Measurements from ENCODE around the gene PLB1.

- no peak for TF ChIP-seq CTCF (IDR thresholded peaks at IDR 0.05; ENCODE audit: poor library complexity)
- no peak for TF ChIP-seq EZH2phosphoT487 (IDR thresholded peaks at IDR 0.05; ENCODE audit: low read depth, severe bottlenecking, unreplicated experiment)
These were observed 126.2 kb downstream of the PLB1 start for GRCh38 chr2:28622101-28622499.
